MM.1S (cell line): Measurements from ENCODE around the gene MITD1.
"Not testable (repeated sequence)": the region's sequence is repeated elsewhere in the genome, so short reads cannot be mapped to it uniquely, and the experiment has no call there.

Experiments used
- DNase-seq: peaks from one replicate; pipeline ENCODE4 v3.0.0-alpha.2; 2015
- H2AFZ ChIP-seq: fragments of 300-600 bp; sonication (generic); 2 replicates; pipeline ENCODE4 v1.6.0; 2016; ENCODE audit warnings: antibody characterized with exemption, low read length
- H3F3A ChIP-seq: fragments of 300-600 bp; sonication (generic); 2 replicates; pipeline ENCODE4 v1.6.1; 2016; ENCODE audit warnings: mild to moderate bottlenecking, antibody characterized with exemption, low read length, moderate library complexity, mixed read lengths; ENCODE audit not compliant: insufficient read depth
- H3K27ac ChIP-seq: fragments of 300-600 bp; sonication (generic); 2 replicates; pipeline ENCODE4 v1.5.1; 2016; ENCODE audit warnings: mild to moderate bottlenecking, low read length
- H3K27me3 ChIP-seq: fragments of 300-600 bp; sonication (generic); replicated peaks from 2 replicates; pipeline ENCODE4 v1.6.0; 2016; ENCODE audit warnings: low read length; ENCODE audit not compliant: insufficient read depth
- H3K36me3 ChIP-seq: fragments of 300-600 bp; sonication (generic); replicated peaks from 2 replicates; pipeline ENCODE4 v1.6.1; 2016; ENCODE audit warnings: mild to moderate bottlenecking, low read length, mixed read lengths; ENCODE audit not compliant: insufficient read depth
- H3K4me1 ChIP-seq: fragments of 300-600 bp; sonication (generic); 2 replicates; pipeline ENCODE4 v1.6.1; 2016; ENCODE audit warnings: low read length, mixed read lengths
- H3K4me2 ChIP-seq: fragments of 300-600 bp; sonication (generic); 2 replicates; pipeline ENCODE4 v1.6.0; 2016; ENCODE audit warnings: low read depth, low read length
- H3K4me3 ChIP-seq: fragments of 300-600 bp; sonication (generic); 2 replicates; pipeline ENCODE4 v1.5.1; 2016; ENCODE audit warnings: low read length, mixed read lengths
- H3K79me2 ChIP-seq: fragments of 300-600 bp; sonication (generic); 2 replicates; pipeline ENCODE4 v1.6.1; 2016; ENCODE audit warnings: mixed run types, low read length, mixed read lengths
- H3K9ac ChIP-seq: fragments of 300-600 bp; sonication (generic); 2 replicates; pipeline ENCODE4 v1.6.1; 2016; ENCODE audit warnings: low read length, mixed read lengths
- H3K9me2 ChIP-seq: fragments of 300-600 bp; sonication (generic); replicated peaks from 2 replicates; pipeline ENCODE4 v1.6.1; 2016; ENCODE audit warnings: mild to moderate bottlenecking, low read length, mixed read lengths; ENCODE audit not compliant: insufficient read depth
- H3K9me3 ChIP-seq: fragments of 300-600 bp; sonication (generic); replicated peaks from 2 replicates; pipeline ENCODE4 v1.6.1; 2016; ENCODE audit warnings: mild to moderate bottlenecking, low read length, mixed read lengths; ENCODE audit not compliant: insufficient read depth
- H4K20me1 ChIP-seq: fragments of 300-600 bp; sonication (generic); 2 replicates; pipeline ENCODE4 v1.6.1; 2016; ENCODE audit warnings: mild to moderate bottlenecking, low read length, moderate library complexity, mixed read lengths; ENCODE audit not compliant: insufficient read depth
- EZH2 ChIP-seq: fragments of 300-600 bp; sonication (generic); optimal IDR thresholded peaks from 2 replicates; pipeline ENCODE3; 2017; ENCODE audit warnings: low read depth, mild to moderate bottlenecking, antibody characterized with exemption, low read length, mixed read lengths
- EZH2phosphoT487 ChIP-seq: fragments of 300-600 bp; sonication (generic); IDR thresholded peaks from 2 replicates; pipeline ENCODE4 v1.6.1; 2018; ENCODE audit warnings: antibody characterized with exemption, low read length
- TF ChIP-seq, protein P1 (sequence below): fragments of 300-600 bp; sonication (generic); IDR thresholded peaks from 2 replicates; pipeline ENCODE4 v1.5.1; 2016; ENCODE audit warnings: antibody characterized with exemption, low read length, mixed read lengths

The MITD1 gene

GRCh38 chr2:99198103-99198841 lies 17.4 kb upstream of the MITD1 start:
- no peak overlapping the region for H3K9ac ChIP-seq
- no peak overlapping the region for H2AFZ ChIP-seq
- no peaks in the 10 kb centered on the region for H4K20me1 ChIP-seq
- H3K36me3 ChIP-seq, result no peaks in the 10 kb centered on the region; the same call in 1 of the 2 replicates
- H3K79me2 ChIP-seq, result no peaks in the 10 kb centered on the region
- H3K4me3 ChIP-seq, result no peak overlapping the region
- no peaks in the 10 kb centered on the region for H3K27me3 ChIP-seq
- no peaks in the 10 kb centered on the region for H3K4me1 ChIP-seq
- no peak overlapping the region for H3K4me2 ChIP-seq
- no peak overlapping the region for H3K27ac ChIP-seq
- TF ChIP-seq, protein P1, sequence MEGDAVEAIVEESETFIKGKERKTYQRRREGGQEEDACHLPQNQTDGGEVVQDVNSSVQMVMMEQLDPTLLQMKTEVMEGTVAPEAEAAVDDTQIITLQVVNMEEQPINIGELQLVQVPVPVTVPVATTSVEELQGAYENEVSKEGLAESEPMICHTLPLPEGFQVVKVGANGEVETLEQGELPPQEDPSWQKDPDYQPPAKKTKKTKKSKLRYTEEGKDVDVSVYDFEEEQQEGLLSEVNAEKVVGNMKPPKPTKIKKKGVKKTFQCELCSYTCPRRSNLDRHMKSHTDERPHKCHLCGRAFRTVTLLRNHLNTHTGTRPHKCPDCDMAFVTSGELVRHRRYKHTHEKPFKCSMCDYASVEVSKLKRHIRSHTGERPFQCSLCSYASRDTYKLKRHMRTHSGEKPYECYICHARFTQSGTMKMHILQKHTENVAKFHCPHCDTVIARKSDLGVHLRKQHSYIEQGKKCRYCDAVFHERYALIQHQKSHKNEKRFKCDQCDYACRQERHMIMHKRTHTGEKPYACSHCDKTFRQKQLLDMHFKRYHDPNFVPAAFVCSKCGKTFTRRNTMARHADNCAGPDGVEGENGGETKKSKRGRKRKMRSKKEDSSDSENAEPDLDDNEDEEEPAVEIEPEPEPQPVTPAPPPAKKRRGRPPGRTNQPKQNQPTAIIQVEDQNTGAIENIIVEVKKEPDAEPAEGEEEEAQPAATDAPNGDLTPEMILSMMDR, result no peak
- no peak for TF ChIP-seq EZH2
- no peak for TF ChIP-seq EZH2phosphoT487
- H3F3A ChIP-seq, result no peaks in the 10 kb centered on the region
- no peak for DNase-seq
- no peaks in the 10 kb centered on the region for H3K9me3 ChIP-seq
- H3K9me2 ChIP-seq, result no peaks in the 10 kb centered on the region

GRCh38 chr2:99192364-99192763 lies 11.5 kb upstream of the MITD1 start:
- not testable (repeated sequence) for H3K27ac ChIP-seq, H3K4me3 ChIP-seq, H3K9me3 ChIP-seq, H3K9ac ChIP-seq, H2AFZ ChIP-seq, H3K36me3 ChIP-seq, H3K9me2 ChIP-seq, H3F3A ChIP-seq, DNase-seq, H4K20me1 ChIP-seq, H3K27me3 ChIP-seq, H3K79me2 ChIP-seq, H3K4me1 ChIP-seq, H3K4me2 ChIP-seq

- H3K9ac ChIP-seq, result no peak overlapping the region
- no peaks in the 10 kb centered on the region for H3K9me2 ChIP-seq
- H2AFZ ChIP-seq, result no peak overlapping the region
- no peaks in the 10 kb centered on the region for H4K20me1 ChIP-seq
- H3K4me2 ChIP-seq, result no peak overlapping the region
- TF ChIP-seq EZH2 (no peak), EZH2phosphoT487 (no peak)
- TF ChIP-seq, protein P1, result no peak; the same call in 1 of the 2 replicates
- H3K36me3 ChIP-seq, result no peaks in the 10 kb centered on the region; the same call in 1 of the 2 replicates
- H3K4me1 ChIP-seq, result no peaks in the 10 kb centered on the region
- H3K79me2 ChIP-seq, result peaks cover 3% of the 10 kb centered on the region
- H3K9me3 ChIP-seq, result no peaks in the 10 kb centered on the region
- H3K27ac ChIP-seq, result no peak overlapping the region
- H3F3A ChIP-seq, result no peaks in the 10 kb centered on the region
- DNase-seq, result no peak
- H3K4me3 ChIP-seq, result no peak overlapping the region
- no peaks in the 10 kb centered on the region for H3K27me3 ChIP-seq
These were observed 9.7 kb upstream of the MITD1 start for GRCh38 chr2:99190548-99190947.

DNA sequence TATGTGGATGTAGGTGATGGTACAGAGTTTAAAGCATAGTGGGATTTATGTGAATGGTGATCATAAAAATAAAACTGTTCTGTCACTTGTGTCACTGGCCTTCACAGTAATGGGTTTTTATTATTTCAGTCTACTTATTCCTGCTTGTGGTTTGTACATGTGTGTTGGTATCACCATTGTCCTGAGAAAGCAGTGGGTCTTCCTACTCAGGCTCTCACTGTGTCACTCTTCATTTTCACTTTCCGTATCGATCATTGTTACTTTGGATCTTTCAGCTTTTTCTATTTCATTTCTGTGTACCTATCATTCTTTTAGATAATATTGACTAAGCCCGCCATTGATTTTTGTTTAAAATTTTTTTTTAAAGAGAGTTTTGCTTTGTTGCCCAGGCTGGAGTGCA lies 7.5 kb upstream of the MITD1 start:
- Histone ChIP-seq H3K4me2 (no peak overlapping the region), H3K79me2 (peaks cover 25% of the 10 kb centered on the region), H3K9me3 (no peaks in the 10 kb centered on the region), H3K4me1 (no peaks in the 10 kb centered on the region), H3K36me3 (no peaks in the 10 kb centered on the region), H3F3A (no peaks in the 10 kb centered on the region), H3K9ac (no peak overlapping the region), H4K20me1 (no peaks in the 10 kb centered on the region), H3K27me3 (no peaks in the 10 kb centered on the region), H3K4me3 (no peak overlapping the region), H3K27ac (no peak overlapping the region), H3K9me2 (no peaks in the 10 kb centered on the region), H2AFZ (no peak overlapping the region)
- no peak for DNase-seq
- TF ChIP-seq EZH2, result no peak
- TF ChIP-seq, protein P1, result no peak
- TF ChIP-seq EZH2phosphoT487, result no peak
